Endodermal cell (in vitro differentiated cells): ENCODE measurements around the gene KLF2. TPM values are rescaled to one million over a fixed set of nuclear protein-coding genes. Genes with fewer than 3 reads are reported as not detected.

ENCODE experiments used
- DNase-seq: peaks from one replicate; pipeline ENCODE4 v3.0.0-alpha.2; 2017
- H3K27ac ChIP-seq: 2 replicates; pipeline ENCODE4 v1.5.1; 2013; ENCODE audit warnings: mild to moderate bottlenecking, low read depth, low read length, moderate library complexity
- H3K27me3 ChIP-seq: 2 replicates; pipeline ENCODE4 v1.6.1; 2013; ENCODE audit warnings: mild to moderate bottlenecking, low read length, moderate library complexity; ENCODE audit not compliant: insufficient read depth, control insufficient read depth, poor library complexity, severe bottlenecking
- H3K36me3 ChIP-seq: 2 replicates; pipeline ENCODE4 v1.7.0; 2013; ENCODE audit warnings: mild to moderate bottlenecking, low read length, moderate library complexity; ENCODE audit not compliant: control insufficient read depth, insufficient read depth
- H3K4me1 ChIP-seq: one replicate; pipeline ENCODE4 v1.7.0; 2013; ENCODE audit warnings: low read length; ENCODE audit not compliant: control insufficient read depth, insufficient read depth
- H3K4me3 ChIP-seq: 2 replicates; pipeline ENCODE4 v1.5.1; 2013; ENCODE audit warnings: mild to moderate bottlenecking, low read length, moderate library complexity
- H3K9ac ChIP-seq: 2 replicates; pipeline ENCODE4 v1.6.1; 2013; ENCODE audit warnings: mild to moderate bottlenecking, low read length, moderate library complexity; ENCODE audit not compliant: poor library complexity, severe bottlenecking; ENCODE audit errors: extremely low read depth
- H3K9me3 ChIP-seq: 2 replicates; pipeline ENCODE4 v1.6.1; 2013; ENCODE audit warnings: mild to moderate bottlenecking, low read length, moderate library complexity; ENCODE audit not compliant: control insufficient read depth
- H3K27ac Mint-ChIP-seq: 2 replicates; pipeline ENCODE4 v1.8.0; 2020; ENCODE audit warnings: mixed read lengths
- H3K27me3 Mint-ChIP-seq: 2 replicates; pipeline ENCODE4 v1.8.0; 2021; ENCODE audit warnings: mild to moderate bottlenecking, mixed read lengths; ENCODE audit not compliant: insufficient read depth
- H3K36me3 Mint-ChIP-seq: 2 replicates; pipeline ENCODE4 v1.8.0; 2020; ENCODE audit warnings: low read depth, mixed read lengths
- H3K4me1 Mint-ChIP-seq: 2 replicates; pipeline ENCODE4 v1.8.0; 2020; ENCODE audit warnings: mixed read lengths
- H3K4me3 Mint-ChIP-seq: 2 replicates; pipeline ENCODE4 v1.8.0; 2020; ENCODE audit warnings: mild to moderate bottlenecking, moderate library complexity, mixed read lengths
- H3K9me3 Mint-ChIP-seq: 2 replicates; pipeline ENCODE4 v1.8.0; 2020; ENCODE audit warnings: mild to moderate bottlenecking, mixed read lengths
- CTCF ChIP-seq: fragments of 200-600 bp; sonication (generic); conservative IDR thresholded peaks from 2 replicates; pipeline ENCODE4 v1.5.0; 2021; ENCODE audit warnings: antibody characterized with exemption, mild to moderate bottlenecking
- WGBS, 2 experiments: methylation state at CpG; one replicate each; pipeline versions ENCODE4 v1.1.5 to v1.1.7; 2013; ENCODE audit warnings: missing lambda C conversion rate in 2 of 2, mixed read lengths in 1 of 2; ENCODE audit not compliant: insufficient coverage in 1 of 2, insufficient read length in 1 of 2; 5-methylcytosine and 5-hydroxymethylcytosine counted together
- total RNA-seq, 2 donors: library from RNA; stranded (reverse); fragmentation: NEBNext Ultra II Directional in 1 of 2; extraction: Animal tissue kit (Norgen Biotek cat#: 25700) in 1 of 2; gene quantifications; 2 replicates in 1 of 2; 3 replicates in 1 of 2; pipeline ENCODE4 v1.2.1, GENCODE V29; 2021

Gene KLF2
- total RNA-seq, 2 donors from 2014 or later: 0.22 to 1.4 TPM

DNA sequence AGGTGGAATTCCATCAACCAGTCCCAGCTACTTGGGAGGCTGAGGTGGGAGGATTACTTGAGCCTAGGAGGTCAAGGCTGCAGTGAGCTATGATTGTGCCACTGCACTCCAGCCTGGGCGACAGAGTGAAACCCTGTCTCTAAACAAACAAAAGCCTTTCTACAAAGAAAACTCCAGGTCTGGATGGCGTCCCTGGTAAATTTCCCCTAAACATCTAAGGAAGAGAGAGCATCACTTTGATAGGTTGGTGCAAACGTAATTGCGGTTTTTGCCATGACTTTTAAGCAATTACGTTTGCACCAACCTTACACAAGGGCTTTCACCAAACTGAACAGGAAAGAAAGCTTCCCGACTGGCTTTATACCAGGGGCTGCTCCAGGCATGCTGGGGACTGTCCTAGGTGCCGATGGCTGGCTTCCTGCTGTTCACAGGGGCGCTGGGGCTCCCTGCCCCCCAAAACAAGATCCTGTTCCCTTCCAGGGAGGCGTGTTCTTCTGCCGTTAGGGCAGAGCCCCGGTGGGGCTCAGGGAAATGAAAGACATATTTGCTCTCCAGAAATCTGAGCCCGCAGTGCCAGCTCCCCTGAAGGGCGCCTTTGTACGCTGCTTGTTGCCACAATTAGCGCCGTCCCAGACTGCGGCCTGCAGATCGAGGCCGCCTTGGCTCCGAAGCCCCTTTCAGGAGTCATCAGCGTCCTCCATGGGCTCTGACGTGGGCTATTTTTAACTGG lies 38.7 kb upstream of the KLF2 start:
- Histone ChIP-seq H3K27ac (peak overlapping the region; percentile 41), H3K9ac (no peak overlapping the region), H3K36me3 (no peaks in the 10 kb centered on the region), H3K9me3 (no peaks in the 10 kb centered on the region), H3K4me1 (no peaks in the 10 kb centered on the region), H3K27me3 (no peaks in the 10 kb centered on the region), H3K4me3 (no peak overlapping the region)
- WGBS, 2 experiments: 76 to 80% methylated on average over 13 to 22 of the region's 22 CpGs
- H3K27ac Mint-ChIP-seq: no peak overlapping the region
- no peaks in the 10 kb centered on the region for H3K36me3 Mint-ChIP-seq
- no peak overlapping the region for H3K4me3 Mint-ChIP-seq
- no peaks in the 10 kb centered on the region for H3K9me3 Mint-ChIP-seq
- peaks cover 2% of the 10 kb centered on the region for H3K4me1 Mint-ChIP-seq
- DNase-seq: no peak
- H3K27me3 Mint-ChIP-seq: no peaks in the 10 kb centered on the region
- TF ChIP-seq CTCF: no peak

GRCh38 chr19:16288544-16288943 lies 36.1 kb upstream of the KLF2 start:
- H3K9me3 Mint-ChIP-seq: no peaks in the 10 kb centered on the region
- Histone ChIP-seq H3K4me3 (no peak overlapping the region), H3K27ac (no peak overlapping the region), H3K36me3 (no peaks in the 10 kb centered on the region), H3K27me3 (no peaks in the 10 kb centered on the region), H3K4me1 (no peaks in the 10 kb centered on the region), H3K9me3 (no peaks in the 10 kb centered on the region), H3K9ac (no peak overlapping the region)
- H3K4me3 Mint-ChIP-seq: no peak overlapping the region
- H3K36me3 Mint-ChIP-seq: no peaks in the 10 kb centered on the region
- 81 to 82% methylated on average over 8 to 9 of the region's 9 CpGs for WGBS, 2 experiments
- peaks cover 9% of the 10 kb centered on the region for H3K4me1 Mint-ChIP-seq
- no peak overlapping the region for H3K27ac Mint-ChIP-seq
- TF ChIP-seq CTCF: no peak
- no peak for DNase-seq
- H3K27me3 Mint-ChIP-seq: no peaks in the 10 kb centered on the region

DNA sequence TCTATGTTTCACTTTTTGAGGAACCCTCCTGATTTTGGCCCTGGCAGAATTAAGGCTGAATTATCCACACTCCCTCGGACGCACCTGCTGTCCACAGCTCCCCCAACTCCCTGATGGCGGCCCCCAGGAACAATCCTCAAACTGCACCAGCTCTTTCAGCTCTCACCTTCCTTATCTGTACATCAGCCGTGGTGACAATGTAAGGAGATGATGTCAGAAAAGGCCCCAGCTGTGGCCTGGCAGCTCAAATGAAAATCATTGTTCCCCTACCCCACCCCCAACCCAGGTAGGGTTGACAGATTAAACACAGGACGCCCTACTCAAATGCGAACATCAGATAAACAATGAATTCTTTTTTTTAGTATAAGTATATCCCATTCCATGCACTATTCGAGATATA lies 35.0 kb upstream of the KLF2 start:
- Mint-ChIP-seq H3K36me3 (no peaks in the 10 kb centered on the region), H3K4me1 (peaks cover 10% of the 10 kb centered on the region), H3K27ac (peak overlapping the region; percentile 24), H3K9me3 (no peaks in the 10 kb centered on the region), H3K4me3 (no peak overlapping the region), H3K27me3 (no peaks in the 10 kb centered on the region)
- no peaks in the 10 kb centered on the region for H3K9me3 ChIP-seq
- H3K4me1 ChIP-seq: no peaks in the 10 kb centered on the region
- H3K9ac ChIP-seq: no peak overlapping the region
- H3K27me3 ChIP-seq: no peaks in the 10 kb centered on the region
- WGBS, 2 experiments: 81 to 90% methylated on average over 3 to 7 of the region's 7 CpGs
- H3K27ac ChIP-seq: no peak overlapping the region
- TF ChIP-seq CTCF: no peak
- H3K36me3 ChIP-seq: no peaks in the 10 kb centered on the region
- no peak for DNase-seq
- H3K4me3 ChIP-seq: no peak overlapping the region
